Thyroid gland (tissue), 4 donors: ENCODE measurements around the gene KMT5C. TPM values are rescaled to one million over a fixed set of nuclear protein-coding genes. Genes with fewer than 3 reads are reported as not detected.
A peak's percentile ranks its signal among the peaks of the same experiment; 100 is the strongest.

Experiments
- DNase-seq, 2 donors: peaks; one replicate each; pipeline ENCODE4 v3.0.0-alpha.2; 2019
- H3K27ac ChIP-seq, 3 donors: fragments of 200-600 bp; sonication (generic); 1 replicate in 2 of 3; 2 replicates in 1 of 3; pipeline ENCODE4 v1.5.1; 2016 to 2019; ENCODE audit warnings: mild to moderate bottlenecking in 1 of 3, moderate library complexity in 1 of 3
- H3K27me3 ChIP-seq: fragments of 200-600 bp; sonication (generic); one replicate; pipeline ENCODE4 v1.5.1; 2019
- H3K36me3 ChIP-seq, 2 donors: fragments of 200-600 bp; sonication (generic); one replicate each; pipeline ENCODE4 v1.5.1; 2016 to 2019
- H3K4me1 ChIP-seq, 2 donors: fragments of 200-600 bp; sonication (generic); one replicate each; pipeline ENCODE4 v1.5.1; 2017 to 2019
- H3K4me3 ChIP-seq, 3 donors: fragments of 200-600 bp; sonication (generic); replicated peaks in 1 of 3; 1 replicate in 2 of 3; 2 replicates in 1 of 3; pipeline ENCODE4 v1.5.1; 2016; ENCODE audit warnings: mild to moderate bottlenecking in 1 of 3
- H3K9me3 ChIP-seq: fragments of 200-600 bp; sonication (generic); one replicate; pipeline ENCODE4 v1.5.1; 2017
- POLR2A ChIP-seq, 2 donors: fragments of 450-650 bp; IDR thresholded peaks; one replicate each; pipeline ENCODE4 v1.6.1; 2017; ENCODE audit warnings: antibody characterized with exemption in 2 of 2, mild to moderate bottlenecking in 2 of 2, moderate library complexity in 1 of 2
- WGBS, 2 donors: methylation state at CpG; one replicate each; pipeline ENCODE4 v1.1.5; 2017; 5-methylcytosine and 5-hydroxymethylcytosine counted together
- intact Hi-C: fragments of 100-400 bp; cut with DNase I; formaldehyde crosslinking; loops from one replicate; pipeline ENCODE4 v1.15.1; 2023
- total RNA-seq, 4 donors: library from RNA; depleted of rRNA; stranded (reverse); fragments of >200 nt; gene quantifications; one replicate each; pipeline ENCODE4 v1.2.3, GENCODE V29; 2016
- TF ChIP-seq, protein P1 (sequence below), 6 experiments: fragments of 200-600 bp in 3 of 6; fragments of 450-650 bp in 3 of 6; sonication (generic) in 3 of 6; IDR thresholded peaks; one replicate each; pipeline ENCODE4 v1.5.1; 2016 to 2019; ENCODE audit warnings: antibody characterized with exemption in 6 of 6, mild to moderate bottlenecking in 2 of 6, inconsistent platforms in 1 of 6, moderate library complexity in 1 of 6

Gene KMT5C
- 10 to 100 TPM in 3 of 4 donors, 1 to 10 TPM in 1; 7.5 to 22.0 (median 15.4) TPM for total RNA-seq

DNA sequence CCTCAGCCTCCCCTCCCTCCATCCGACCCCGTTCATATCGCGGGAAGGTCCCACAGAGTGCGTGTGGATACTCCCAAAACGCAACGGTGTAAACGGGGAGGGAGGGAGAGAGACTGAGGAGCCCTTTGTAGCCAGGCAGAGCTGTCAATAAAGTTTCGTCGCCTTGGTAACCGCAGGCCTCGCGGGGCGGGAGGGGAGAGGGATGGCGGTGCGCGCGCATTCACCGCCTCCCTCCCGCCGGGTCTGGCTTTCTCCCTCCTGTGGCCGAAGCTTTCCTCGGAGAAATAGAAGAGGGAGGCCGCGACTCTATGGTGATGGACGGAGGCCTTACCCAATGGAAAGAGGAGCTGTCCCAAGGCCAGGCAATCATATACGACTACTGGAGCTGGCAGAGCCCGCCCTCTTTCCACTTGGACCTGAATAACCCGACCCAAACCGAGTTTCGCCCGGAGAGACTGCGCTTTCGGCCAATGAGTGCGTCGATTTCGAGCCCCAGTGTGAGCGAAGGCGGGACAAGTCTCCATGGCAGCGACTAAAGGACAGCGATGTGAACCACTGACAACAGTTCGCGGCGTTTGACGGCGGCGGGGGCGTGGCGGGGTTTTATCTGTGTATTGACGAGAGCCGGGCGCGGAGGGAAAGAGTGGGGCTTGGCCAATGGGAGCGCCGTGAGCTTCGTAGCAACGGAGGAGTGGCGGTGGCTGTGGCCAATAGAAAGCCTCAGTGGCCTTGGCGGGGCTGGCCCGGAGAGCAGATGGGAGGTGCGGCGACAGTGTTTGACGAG is at the start of gene KMT5C:
Gene KMT5C (plus strand): TSS at position 772 of the 784 bp plus-strand sequence. CDS start 2,061 bp downstream, outside the sequence.
- intact Hi-C loops: no loop called here
- H3K4me1 ChIP-seq: peaks cover 14 to 22% of the 10 kb centered on the region in 2 donors
- 0% methylated on average over 38 to 53 of the region's 63 CpGs for WGBS, 2 donors

DNA sequence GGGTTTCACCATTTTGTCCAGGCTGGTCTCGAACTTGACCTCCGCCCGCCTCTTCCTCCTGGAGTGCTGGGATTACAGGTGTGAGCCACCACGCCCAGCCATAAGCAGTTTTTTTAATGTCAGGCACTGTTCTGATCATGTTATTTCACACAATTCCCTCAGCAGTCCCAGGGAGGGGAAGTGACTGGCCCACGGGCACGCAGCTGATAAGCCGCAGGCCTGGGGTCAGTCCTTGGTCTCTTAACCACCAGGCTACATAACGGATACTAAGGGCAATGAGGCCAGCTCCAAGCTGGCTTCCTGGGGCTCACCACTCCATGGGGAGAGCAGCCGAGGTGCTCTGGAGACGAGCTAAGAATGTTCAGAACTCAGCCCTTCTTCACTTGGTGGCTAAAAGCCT is 42.4 kb upstream of the KMT5C start:
- no peaks in the 10 kb centered on the region for H3K36me3 ChIP-seq
- DNase-seq: no peak
- 90 to 91% methylated on average over 9 to 10 of the region's 10 CpGs for WGBS, 2 donors
- H3K9me3 ChIP-seq: no peaks in the 10 kb centered on the region
- intact Hi-C loops: no loop called here
- H3K4me3 ChIP-seq: no peak overlapping the region
- no peak for TF ChIP-seq POLR2A (IDR thresholded peaks at IDR 0.05)
- TF ChIP-seq, protein P1, sequence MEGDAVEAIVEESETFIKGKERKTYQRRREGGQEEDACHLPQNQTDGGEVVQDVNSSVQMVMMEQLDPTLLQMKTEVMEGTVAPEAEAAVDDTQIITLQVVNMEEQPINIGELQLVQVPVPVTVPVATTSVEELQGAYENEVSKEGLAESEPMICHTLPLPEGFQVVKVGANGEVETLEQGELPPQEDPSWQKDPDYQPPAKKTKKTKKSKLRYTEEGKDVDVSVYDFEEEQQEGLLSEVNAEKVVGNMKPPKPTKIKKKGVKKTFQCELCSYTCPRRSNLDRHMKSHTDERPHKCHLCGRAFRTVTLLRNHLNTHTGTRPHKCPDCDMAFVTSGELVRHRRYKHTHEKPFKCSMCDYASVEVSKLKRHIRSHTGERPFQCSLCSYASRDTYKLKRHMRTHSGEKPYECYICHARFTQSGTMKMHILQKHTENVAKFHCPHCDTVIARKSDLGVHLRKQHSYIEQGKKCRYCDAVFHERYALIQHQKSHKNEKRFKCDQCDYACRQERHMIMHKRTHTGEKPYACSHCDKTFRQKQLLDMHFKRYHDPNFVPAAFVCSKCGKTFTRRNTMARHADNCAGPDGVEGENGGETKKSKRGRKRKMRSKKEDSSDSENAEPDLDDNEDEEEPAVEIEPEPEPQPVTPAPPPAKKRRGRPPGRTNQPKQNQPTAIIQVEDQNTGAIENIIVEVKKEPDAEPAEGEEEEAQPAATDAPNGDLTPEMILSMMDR (IDR thresholded peaks at IDR 0.05): no peak
- H3K27me3 ChIP-seq: no peaks in the 10 kb centered on the region
- no peak overlapping the region for H3K27ac ChIP-seq
- H3K4me1 ChIP-seq: peaks cover 5 to 6% of the 10 kb centered on the region in 2 donors

More for the DNA sequence above, at the start of gene KMT5C:
- Histone ChIP-seq H3K27me3 (no peaks in the 10 kb centered on the region), H3K27ac (peak within 1 kb of the TSS; percentile 32 to 83 (median 66)), H3K36me3 (peaks cover 6 to 9% of the 10 kb centered on the region in 2 donors), H3K9me3 (no peaks in the 10 kb centered on the region), H3K4me3 (peak within 1 kb of the TSS; percentile 52 to 61 (median 58))
- TF ChIP-seq POLR2A (IDR thresholded peaks at IDR 0.05): peak in 1 of 2 donors; percentile 83
- TF ChIP-seq, protein P1 (IDR thresholded peaks at IDR 0.05): peak in 4 of 6 experiments; percentile 44 to 61 (median 52)
- DNase-seq: peak; percentile 100

DNA sequence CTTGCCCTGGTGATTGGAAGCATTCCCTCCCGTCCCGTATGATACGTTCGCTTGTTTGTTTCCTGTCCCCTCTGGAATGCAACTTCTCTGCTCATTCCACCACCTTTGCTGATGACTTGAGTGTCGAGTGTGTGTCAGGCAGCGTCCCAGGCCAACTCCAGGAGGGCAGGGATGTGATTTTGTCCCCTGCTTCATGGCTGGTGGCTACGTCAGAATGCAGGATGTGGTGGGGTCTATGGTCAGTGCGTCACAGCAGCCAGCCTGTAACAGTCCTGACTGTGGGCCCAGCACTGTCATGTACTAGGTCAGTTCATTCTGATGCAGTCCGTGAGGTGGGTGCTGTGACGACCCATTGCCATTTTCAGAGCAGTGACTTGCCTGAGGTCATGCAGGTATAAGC is 39.7 kb upstream of the KMT5C start:
- no peaks in the 10 kb centered on the region for H3K27me3 ChIP-seq
- TF ChIP-seq, protein P1 (IDR thresholded peaks at IDR 0.05): no peak
- TF ChIP-seq POLR2A (IDR thresholded peaks at IDR 0.05): no peak
- H3K36me3 ChIP-seq: no peaks in the 10 kb centered on the region
- H3K4me1 ChIP-seq: peaks cover 5 to 6% of the 10 kb centered on the region in 2 donors
- H3K4me3 ChIP-seq: no peak overlapping the region
- no peak for DNase-seq
- no peaks in the 10 kb centered on the region for H3K9me3 ChIP-seq
- 90 to 92% methylated on average over 8 to 10 of the region's 10 CpGs for WGBS, 2 donors
- H3K27ac ChIP-seq: no peak overlapping the region
- intact Hi-C loops: loop anchor here (10.0 kb wide), 2 partner anchors 125 to 205 kb away; no protein-coding TSS in a partner anchor

DNA sequence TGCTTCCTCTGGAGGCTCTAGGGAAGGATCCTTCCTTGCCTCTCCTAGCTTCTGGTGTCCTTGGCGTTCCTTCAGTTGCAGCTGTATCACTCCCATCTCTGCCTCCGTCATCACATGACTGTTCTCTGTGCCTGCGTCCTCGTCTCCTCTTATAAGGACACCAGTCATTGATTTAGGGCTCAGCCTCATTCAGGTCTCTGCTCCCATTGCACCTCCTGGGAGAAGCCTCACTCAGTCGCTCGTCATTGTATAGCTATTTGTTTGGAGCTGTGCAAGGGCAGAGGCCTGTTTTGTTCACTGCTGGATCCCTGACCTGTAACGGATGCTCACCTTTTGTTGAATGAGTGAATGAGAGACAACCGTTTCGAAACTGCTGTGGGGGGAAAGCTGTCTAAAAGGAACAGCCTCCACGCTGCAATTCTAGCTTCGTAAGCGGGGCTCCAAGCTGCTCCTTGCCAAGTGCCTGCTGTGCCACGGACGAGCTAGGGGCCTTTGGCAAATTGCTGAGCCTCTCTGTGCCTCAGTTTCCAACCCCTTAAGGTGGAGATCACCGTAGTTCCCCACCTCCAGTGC is 38.7 kb upstream of the KMT5C start:
- H3K4me1 ChIP-seq: peaks cover 5 to 6% of the 10 kb centered on the region in 2 donors
- intact Hi-C loops: loop anchor here (10.0 kb wide), 2 partner anchors 124 to 204 kb away; no protein-coding TSS in a partner anchor
- TF ChIP-seq, protein P1 (IDR thresholded peaks at IDR 0.05): no peak
- TF ChIP-seq POLR2A (IDR thresholded peaks at IDR 0.05): no peak
- 69% methylated on average over 12 to 15 of the region's 15 CpGs for WGBS, 2 donors
- no peak overlapping the region for H3K4me3 ChIP-seq
- H3K27me3 ChIP-seq: no peaks in the 10 kb centered on the region
- H3K36me3 ChIP-seq: no peaks in the 10 kb centered on the region
- no peaks in the 10 kb centered on the region for H3K9me3 ChIP-seq
- no peak for DNase-seq
- no peak overlapping the region for H3K27ac ChIP-seq
